IMR-90 (cell line): ENCODE results near the gene VGF. TPM values are rescaled to one million over a fixed set of nuclear protein-coding genes. Genes with fewer than 3 reads are reported as not detected.

Experiments used
- ATAC-seq: fragments of 200-7000 bp; cut with Tn5 transposase; 2 replicates; pipeline ENCODE4 v1.9.1; 2020; ENCODE audit warnings: low read depth, mild to moderate bottlenecking, moderate library complexity
- BruUV-seq: library from RNA; stranded (reverse); fragments of 400-500 nt; replicated peaks from 2 replicates; lab custom pipeline; 2021; lab: Mats Ljungman, UMichigan
- CTCF ChIA-PET: fragments of 300-600 bp; formaldehyde crosslinking; extraction: SDS; loops from one replicate; lab custom pipeline; 2021; ENCODE audit warnings: antibody characterized with exemption; lab: Yijun Ruan, JAX
- POLR2A ChIA-PET: fragments of 300-600 bp; sonication (Branson Sonifier 250); formaldehyde crosslinking; loops from one replicate; lab custom pipeline; 2022; ENCODE audit warnings: antibody characterized with exemption; ENCODE audit not compliant: unreplicated experiment; lab: Charles Lee
- DNase-seq: peaks from one replicate; pipeline ENCODE4 v3.0.0; 2013
- H2AFZ ChIP-seq: replicated peaks from 2 replicates; pipeline ENCODE3; 2013; ENCODE audit warnings: low read length, mild to moderate bottlenecking; ENCODE audit not compliant: poor library complexity
- H2AK5ac ChIP-seq: 2 replicates; pipeline ENCODE4 v1.6.1; 2013; ENCODE audit warnings: low read depth, low read length, inconsistent platforms
- H2AK9ac ChIP-seq: replicated peaks from 2 replicates; pipeline ENCODE3; 2013; ENCODE audit warnings: mild to moderate bottlenecking, low read depth, low read length, moderate library complexity; ENCODE audit not compliant: poor library complexity
- H2BK120ac ChIP-seq: 2 replicates; pipeline ENCODE4 v1.6.1; 2013; ENCODE audit warnings: low read depth, low read length, inconsistent platforms
- H2BK15ac ChIP-seq: 3 replicates; pipeline ENCODE4 v1.6.1; 2013; ENCODE audit warnings: low read depth, low read length, inconsistent platforms
- H2BK20ac ChIP-seq: 2 replicates; pipeline ENCODE4 v1.6.1; 2013; ENCODE audit warnings: low read depth, mild to moderate bottlenecking, inconsistent platforms, low read length, moderate library complexity
- H2BK5ac ChIP-seq: 2 replicates; pipeline ENCODE4 v1.6.1; 2013; ENCODE audit warnings: mild to moderate bottlenecking, low read depth, low read length, inconsistent platforms; ENCODE audit not compliant: poor library complexity, severe bottlenecking
- H3K14ac ChIP-seq: replicated peaks from 2 replicates; pipeline ENCODE4 v1.6.1; 2013; ENCODE audit warnings: low read depth, low read length, inconsistent platforms
- H3K18ac ChIP-seq: 2 replicates; pipeline ENCODE4 v1.6.1; 2013; ENCODE audit warnings: low read depth, low read length, control low read depth
- H3K23ac ChIP-seq: 2 replicates; pipeline ENCODE4 v1.6.1; 2013; ENCODE audit warnings: low read depth, low read length, inconsistent platforms
- H3K27ac ChIP-seq: 2 replicates; pipeline ENCODE4 v1.5.1; 2013; ENCODE audit warnings: mild to moderate bottlenecking, control low read depth, low read length; ENCODE audit not compliant: insufficient read depth
- H3K27me3 ChIP-seq: 2 replicates; pipeline ENCODE4 v1.6.1; 2013; ENCODE audit warnings: low read length; ENCODE audit not compliant: control insufficient read depth, insufficient read depth
- H3K36me3 ChIP-seq: 2 replicates; pipeline ENCODE4 v1.6.1; 2013; ENCODE audit warnings: low read length, mixed read lengths; ENCODE audit not compliant: control insufficient read depth, insufficient read depth
- H3K4ac ChIP-seq: 2 replicates; pipeline ENCODE4 v1.6.1; 2013; ENCODE audit warnings: low read depth, low read length, inconsistent platforms
- H3K4me1 ChIP-seq: 2 replicates; pipeline ENCODE4 v1.6.1; 2013; ENCODE audit warnings: low read length, mixed read lengths; ENCODE audit not compliant: control insufficient read depth, insufficient read depth
- H3K4me2 ChIP-seq: 2 replicates; pipeline ENCODE4 v1.6.1; 2013; ENCODE audit warnings: low read depth, mild to moderate bottlenecking, control low read depth, low read length, moderate library complexity
- H3K4me3 ChIP-seq: 2 replicates; pipeline ENCODE4 v1.5.1; 2013; ENCODE audit warnings: low read depth, mild to moderate bottlenecking, control low read depth, low read length, moderate library complexity; ENCODE audit not compliant: insufficient read depth
- H3K56ac ChIP-seq: 2 replicates; pipeline ENCODE4 v1.6.1; 2013; ENCODE audit warnings: low read length, inconsistent platforms; ENCODE audit not compliant: insufficient read depth; ENCODE audit errors: extremely low read depth
- H3K79me1 ChIP-seq, 2 experiments: 2 replicates each; pipeline ENCODE4 v1.6.1; 2013; ENCODE audit warnings: low read length in 2 of 2, inconsistent platforms in 1 of 2, low read depth in 1 of 2
- H3K9ac ChIP-seq: 2 replicates; pipeline ENCODE4 v1.6.1; 2013; ENCODE audit warnings: low read depth, low read length, control low read depth
- H3K9me1 ChIP-seq: 2 replicates; pipeline ENCODE4 v1.6.1; 2013; ENCODE audit warnings: low read length, inconsistent platforms; ENCODE audit not compliant: insufficient read depth
- H3K9me3 ChIP-seq: 2 replicates; pipeline ENCODE4 v1.6.1; 2013; ENCODE audit warnings: low read length; ENCODE audit not compliant: control insufficient read depth, insufficient read depth
- H4K20me1 ChIP-seq: 2 replicates; pipeline ENCODE4 v1.6.1; 2013; ENCODE audit warnings: low read length, inconsistent platforms; ENCODE audit not compliant: insufficient read depth
- H4K5ac ChIP-seq: 2 replicates; pipeline ENCODE4 v1.6.1; 2013; ENCODE audit warnings: mild to moderate bottlenecking, low read depth, low read length, control low read depth
- H4K8ac ChIP-seq, 2 experiments: 2 replicates each; pipeline ENCODE4 v1.6.1; 2013; ENCODE audit warnings: low read depth in 2 of 2, low read length in 2 of 2, control low read depth in 1 of 2, inconsistent platforms in 1 of 2
- H4K91ac ChIP-seq: 2 replicates; pipeline ENCODE4 v1.6.1; 2013; ENCODE audit warnings: low read depth, low read length, inconsistent platforms; ENCODE audit not compliant: insufficient read depth
- CHD1 ChIP-seq: IDR thresholded peaks from 2 replicates; pipeline ENCODE4 v1.6.1; 2012; ENCODE audit warnings: low read depth, low read length, improper control_type of control experiment
- FOS ChIP-seq: fragments of 150-350 bp; IDR thresholded peaks from 2 replicates; pipeline ENCODE4 v1.6.1; 2016; ENCODE audit warnings: low read depth, low read length
- WGBS, 2 experiments: methylation state at CpG; one replicate each; pipeline versions ENCODE4 v1.1.5 to v1.1.7; 2013; ENCODE audit warnings: missing lambda C conversion rate in 2 of 2; ENCODE audit not compliant: insufficient read length in 1 of 2; ENCODE audit errors: extremely low coverage in 2 of 2; 5-methylcytosine and 5-hydroxymethylcytosine counted together
- dilution Hi-C: fragments of 300-500 bp; cut with HindIII; formaldehyde crosslinking; loops from one replicate; pipeline ENCODE4 v1.14.3; 2018; ENCODE audit warnings: low sequenced_read_pairs; ENCODE audit not compliant: unreplicated experiment
- in situ Hi-C: fragments of 300-500 bp; cut with MboI; formaldehyde crosslinking; loops from 3 replicates; pipeline ENCODE4 v1.14.3; 2019; ENCODE audit warnings: low sequenced_read_pairs, inconsistent platforms, mixed read lengths
- intact Hi-C: fragments of 100-400 bp; cut with micrococcal nuclease; formaldehyde crosslinking; loops from 2 replicates; pipeline ENCODE4 v1.10.0; 2022
- polyA plus RNA-seq, 3 experiments: library from polyadenylated mRNA; depleted of rRNA; stranded (reverse); fragments of >200 nt; gene quantifications; 2 replicates each; pipeline ENCODE4 v1.2.3, GENCODE V29; 2012; ENCODE audit warnings: low replicate concordance in 1 of 3
- total RNA-seq: library from RNA; depleted of rRNA; stranded (reverse); fragments of >200 nt; gene quantifications from 2 replicates; pipeline ENCODE4 v1.2.3, GENCODE V29; 2012

VGF gene
- total and polyA plus RNA-seq, 2 of the 4 experiments (the other 2 are of a cell fraction), result 0.18 to 0.50 TPM

DNA sequence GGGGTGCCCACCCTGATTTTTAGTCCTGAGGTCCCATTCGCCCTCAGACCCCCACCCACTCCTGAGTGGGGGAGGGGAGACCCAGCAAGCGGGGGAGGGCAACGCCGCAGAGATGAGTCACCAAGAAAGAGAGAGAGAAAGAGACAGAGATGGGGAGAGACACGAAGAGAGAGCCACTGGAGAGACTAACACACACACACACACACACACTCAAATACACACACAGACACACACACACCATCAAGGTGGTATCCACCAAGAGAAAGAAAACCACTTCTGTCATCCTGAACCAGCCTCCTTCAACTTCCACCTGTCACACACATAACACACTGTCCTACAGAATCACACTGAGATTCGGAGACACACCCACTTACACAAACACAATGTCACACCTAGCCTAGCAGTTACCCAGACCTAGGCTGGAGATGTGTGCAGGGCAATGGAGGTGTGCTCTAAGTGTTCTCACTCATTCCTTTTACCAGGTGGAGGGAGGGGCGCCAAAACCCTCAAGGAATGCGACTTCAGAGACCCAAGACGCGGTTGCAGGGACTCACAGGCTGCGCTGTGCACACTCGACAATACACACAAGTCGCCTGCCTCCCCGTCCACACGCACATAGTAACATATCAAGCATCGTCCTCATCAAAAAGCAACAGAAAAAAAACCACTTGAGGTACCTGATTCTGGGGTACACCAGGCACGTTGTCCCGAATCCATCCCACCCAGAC is 3.9 kb upstream of the VGF start:
- in situ Hi-C loops (no loop called here), dilution Hi-C loops (no loop called here), intact Hi-C loops (loop anchor here (1.0 kb wide), 1 partner anchor 25 kb away; no protein-coding TSS in a partner anchor)
- 5% methylated on average over 3 of the region's 18 CpGs; no CpG with 5 or more reads in 1 of the 2 experiments for WGBS, 2 experiments
- peak overlapping the region; percentile 82 for H2AK5ac ChIP-seq
- H3K27ac ChIP-seq, result no peak overlapping the region
- DNase-seq (no peak), ATAC-seq (no peak)
- H2AFZ ChIP-seq, result peak overlapping the region; percentile 83
- peaks cover 9% of the 10 kb centered on the region; the same call in 1 of the 2 replicates for H4K20me1 ChIP-seq
- no peak overlapping the region for H3K56ac ChIP-seq
- H2AK9ac ChIP-seq, result peak overlapping the region; percentile 48
- H3K9me3 ChIP-seq, result peaks cover 2% of the 10 kb centered on the region; the same call in 1 of the 2 replicates
- peak overlapping the region; percentile 69 for H2BK20ac ChIP-seq
- peak overlapping the region; percentile 83 for H3K4me2 ChIP-seq
- peak overlapping the region; percentile 3 for H2BK5ac ChIP-seq
- no peak overlapping the region; the same call in 1 of the 2 replicates for H4K91ac ChIP-seq
- CTCF ChIA-PET, result interaction anchor here (1.0 to 1.9 kb wide), 2 partner anchors 25 kb away, joined by 6 to 8 read pairs; no protein-coding TSS in a partner anchor
- H4K8ac ChIP-seq, result peak overlapping the region in 1 of 2 experiments; percentile 5; a peak in 1 of 4 replicates
- POLR2A ChIA-PET, result interaction anchor here (0.6 kb wide), 1 partner anchor 40 kb away, joined by 4 read pairs; no protein-coding TSS in a partner anchor
- H2BK15ac ChIP-seq, result peak overlapping the region; percentile 76; the same call in 2 of the 3 replicates
- H3K18ac ChIP-seq, result peak overlapping the region; percentile 8; the same call in 1 of the 2 replicates
- H3K23ac ChIP-seq, result peak overlapping the region; percentile 91
- peaks cover 18% of the 10 kb centered on the region for H3K4me1 ChIP-seq
- H3K9me1 ChIP-seq, result peaks cover 14% of the 10 kb centered on the region
- H4K5ac ChIP-seq, result no peak overlapping the region
- no peak overlapping the region for H3K4me3 ChIP-seq
- H3K9ac ChIP-seq, result no peak overlapping the region
- H3K14ac ChIP-seq, result no peak overlapping the region; the same call in 1 of the 2 replicates
- H3K79me1 ChIP-seq, result peaks cover 0 to 3% of the 10 kb centered on the region in 2 experiments; a peak in 1 of 4 replicates
- no peaks in the 10 kb centered on the region for H3K36me3 ChIP-seq
- H2BK120ac ChIP-seq, result peak overlapping the region; percentile 59
- BruUV-seq, result no TSS peak
- H3K27me3 ChIP-seq, result peaks cover 65% of the 10 kb centered on the region
- H3K4ac ChIP-seq, result peak overlapping the region; percentile 79
- TF ChIP-seq CHD1, result no peak
- TF ChIP-seq FOS, result peak; percentile 65; the same call in 1 of the 2 replicates
